MM.1S (cell line): Measurements from ENCODE around the gene IGLON5.

ENCODE experiments used
- DNase-seq: peaks from one replicate; pipeline ENCODE4 v3.0.0-alpha.2; 2015
- H2AFZ ChIP-seq: fragments of 300-600 bp; sonication (generic); 2 replicates; pipeline ENCODE4 v1.6.0; 2016; ENCODE audit warnings: antibody characterized with exemption, low read length
- H3F3A ChIP-seq: fragments of 300-600 bp; sonication (generic); 2 replicates; pipeline ENCODE4 v1.6.1; 2016; ENCODE audit warnings: mild to moderate bottlenecking, antibody characterized with exemption, low read length, moderate library complexity, mixed read lengths; ENCODE audit not compliant: insufficient read depth
- H3K27ac ChIP-seq: fragments of 300-600 bp; sonication (generic); 2 replicates; pipeline ENCODE4 v1.5.1; 2016; ENCODE audit warnings: mild to moderate bottlenecking, low read length
- H3K27me3 ChIP-seq: fragments of 300-600 bp; sonication (generic); replicated peaks from 2 replicates; pipeline ENCODE4 v1.6.0; 2016; ENCODE audit warnings: low read length; ENCODE audit not compliant: insufficient read depth
- H3K36me3 ChIP-seq: fragments of 300-600 bp; sonication (generic); replicated peaks from 2 replicates; pipeline ENCODE4 v1.6.1; 2016; ENCODE audit warnings: mild to moderate bottlenecking, low read length, mixed read lengths; ENCODE audit not compliant: insufficient read depth
- H3K4me1 ChIP-seq: fragments of 300-600 bp; sonication (generic); 2 replicates; pipeline ENCODE4 v1.6.1; 2016; ENCODE audit warnings: low read length, mixed read lengths
- H3K4me2 ChIP-seq: fragments of 300-600 bp; sonication (generic); 2 replicates; pipeline ENCODE4 v1.6.0; 2016; ENCODE audit warnings: low read depth, low read length
- H3K4me3 ChIP-seq: fragments of 300-600 bp; sonication (generic); 2 replicates; pipeline ENCODE4 v1.5.1; 2016; ENCODE audit warnings: low read length, mixed read lengths
- H3K79me2 ChIP-seq: fragments of 300-600 bp; sonication (generic); 2 replicates; pipeline ENCODE4 v1.6.1; 2016; ENCODE audit warnings: mixed run types, low read length, mixed read lengths
- H3K9ac ChIP-seq: fragments of 300-600 bp; sonication (generic); 2 replicates; pipeline ENCODE4 v1.6.1; 2016; ENCODE audit warnings: low read length, mixed read lengths
- H3K9me2 ChIP-seq: fragments of 300-600 bp; sonication (generic); replicated peaks from 2 replicates; pipeline ENCODE4 v1.6.1; 2016; ENCODE audit warnings: mild to moderate bottlenecking, low read length, mixed read lengths; ENCODE audit not compliant: insufficient read depth
- H3K9me3 ChIP-seq: fragments of 300-600 bp; sonication (generic); replicated peaks from 2 replicates; pipeline ENCODE4 v1.6.1; 2016; ENCODE audit warnings: mild to moderate bottlenecking, low read length, mixed read lengths; ENCODE audit not compliant: insufficient read depth
- H4K20me1 ChIP-seq: fragments of 300-600 bp; sonication (generic); 2 replicates; pipeline ENCODE4 v1.6.1; 2016; ENCODE audit warnings: mild to moderate bottlenecking, low read length, moderate library complexity, mixed read lengths; ENCODE audit not compliant: insufficient read depth
- CTCF ChIP-seq: fragments of 300-600 bp; sonication (generic); IDR thresholded peaks from 2 replicates; pipeline ENCODE4 v1.5.1; 2016; ENCODE audit warnings: antibody characterized with exemption, low read length, mixed read lengths
- EZH2 ChIP-seq: fragments of 300-600 bp; sonication (generic); optimal IDR thresholded peaks from 2 replicates; pipeline ENCODE3; 2017; ENCODE audit warnings: low read depth, mild to moderate bottlenecking, antibody characterized with exemption, low read length, mixed read lengths
- EZH2phosphoT487 ChIP-seq: fragments of 300-600 bp; sonication (generic); IDR thresholded peaks from 2 replicates; pipeline ENCODE4 v1.6.1; 2018; ENCODE audit warnings: antibody characterized with exemption, low read length

Gene IGLON5

DNA sequence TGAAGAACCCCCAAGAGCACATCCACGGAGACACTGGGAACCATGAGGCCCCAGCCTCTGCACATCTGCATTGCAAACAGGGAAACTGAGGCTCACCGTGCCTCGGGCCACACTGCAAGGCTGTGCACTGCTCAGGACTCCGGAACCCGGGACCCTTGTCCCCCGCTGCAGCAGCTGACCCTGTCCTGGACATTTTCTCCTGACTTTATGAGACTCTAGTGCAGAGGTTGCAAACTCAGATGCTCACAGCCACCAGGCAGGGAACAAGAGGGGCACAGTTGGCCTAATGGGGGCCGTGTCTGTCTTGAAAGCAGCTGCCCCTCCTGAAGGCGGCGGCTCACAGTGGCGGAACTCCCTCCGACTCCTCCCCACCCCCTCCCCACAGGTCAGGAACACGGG, 16.5 kb upstream of the IGLON5 start:
- Histone ChIP-seq H3K27ac (no peak overlapping the region), H3K9me2 (no peaks in the 10 kb centered on the region), H3K4me2 (no peak overlapping the region), H3K27me3 (no peaks in the 10 kb centered on the region), H4K20me1 (no peaks in the 10 kb centered on the region), H2AFZ (no peak overlapping the region), H3K79me2 (no peaks in the 10 kb centered on the region), H3K36me3 (no peaks in the 10 kb centered on the region), H3K4me1 (no peaks in the 10 kb centered on the region), H3K9ac (no peak overlapping the region), H3K9me3 (no peaks in the 10 kb centered on the region), H3F3A (no peaks in the 10 kb centered on the region), H3K4me3 (no peak overlapping the region)
- TF ChIP-seq EZH2 (no peak), EZH2phosphoT487 (no peak), CTCF (no peak)
- no peak for DNase-seq

- TF ChIP-seq CTCF (no peak), EZH2phosphoT487 (no peak), EZH2 (no peak)
- no peak overlapping the region for H3K9ac ChIP-seq
- H4K20me1 ChIP-seq: no peaks in the 10 kb centered on the region
- no peak overlapping the region for H3K4me2 ChIP-seq
- H3K9me2 ChIP-seq: no peaks in the 10 kb centered on the region
- H3K27me3 ChIP-seq: no peaks in the 10 kb centered on the region
- H3F3A ChIP-seq: no peaks in the 10 kb centered on the region
- no peak overlapping the region for H3K4me3 ChIP-seq
- no peaks in the 10 kb centered on the region for H3K36me3 ChIP-seq
- no peaks in the 10 kb centered on the region for H3K4me1 ChIP-seq
- H3K9me3 ChIP-seq: no peaks in the 10 kb centered on the region
- no peaks in the 10 kb centered on the region for H3K79me2 ChIP-seq
- H3K27ac ChIP-seq: no peak overlapping the region
- DNase-seq: no peak
- H2AFZ ChIP-seq: no peak overlapping the region
These were observed 15.9 kb upstream of the IGLON5 start for GRCh38 chr19:51295382-51296126.

- H2AFZ ChIP-seq: no peak overlapping the region
- H4K20me1 ChIP-seq: no peaks in the 10 kb centered on the region
- no peak overlapping the region for H3K27ac ChIP-seq
- DNase-seq: no peak
- H3K36me3 ChIP-seq: no peaks in the 10 kb centered on the region
- H3F3A ChIP-seq: no peaks in the 10 kb centered on the region
- no peak overlapping the region for H3K9ac ChIP-seq
- H3K79me2 ChIP-seq: no peaks in the 10 kb centered on the region
- no peaks in the 10 kb centered on the region for H3K9me2 ChIP-seq
- H3K4me1 ChIP-seq: no peaks in the 10 kb centered on the region
- H3K27me3 ChIP-seq: no peaks in the 10 kb centered on the region
- no peak overlapping the region for H3K4me3 ChIP-seq
- H3K9me3 ChIP-seq: no peaks in the 10 kb centered on the region
- H3K4me2 ChIP-seq: no peak overlapping the region
- TF ChIP-seq EZH2phosphoT487 (no peak), CTCF (no peak), EZH2 (no peak)
These were observed 14.9 kb upstream of the IGLON5 start for GRCh38 chr19:51296336-51297093.
